HG02870 (cell line): ENCODE results near the gene MYO5A.

Experiments used
- ATAC-seq: cut with Tn5 transposase; IDR thresholded peaks from one replicate; pipeline ENCODE4 v1.9.1; 2021; ENCODE audit warnings: mild to moderate bottlenecking, moderate library complexity; ENCODE audit not compliant: unreplicated experiment

MYO5A gene

GRCh38 chr15:52378746-52379394 lies 149.8 kb downstream of the MYO5A start:
- peak; percentile 60 for ATAC-seq

GRCh38 chr15:52370010-52370409 lies 158.7 kb downstream of the MYO5A start:
- ATAC-seq, result peak; percentile 80

GRCh38 chr15:52369455-52369854 lies 159.2 kb downstream of the MYO5A start:
- ATAC-seq, result no peak

GRCh38 chr15:52369030-52369429 lies 159.7 kb downstream of the MYO5A start:
- no peak for ATAC-seq

GRCh38 chr15:52368402-52368801 lies 160.3 kb downstream of the MYO5A start:
- no peak for ATAC-seq

- ATAC-seq, result no peak
Measured at GRCh38 chr15:52362497-52362896, 166.2 kb downstream of the MYO5A start.

- no peak for ATAC-seq
Measured at GRCh38 chr15:52361975-52362494, 166.6 kb downstream of the MYO5A start.

- no peak for ATAC-seq
Measured at GRCh38 chr15:52361494-52361893, 167.2 kb downstream of the MYO5A start.

GRCh38 chr15:52360229-52361203 lies 168.2 kb downstream of the MYO5A start:
- ATAC-seq, result no peak

GRCh38 chr15:52359722-52360121 lies 169.0 kb downstream of the MYO5A start:
- ATAC-seq, result no peak

- ATAC-seq, result no peak
Measured at GRCh38 chr15:52357949-52358348, 170.7 kb downstream of the MYO5A start.

- no peak for ATAC-seq
Measured at GRCh38 chr15:52352086-52352485, 176.6 kb downstream of the MYO5A start.

GRCh38 chr15:52351206-52351908 lies 177.3 kb downstream of the MYO5A start:
- no peak for ATAC-seq

- no peak for ATAC-seq
Measured at GRCh38 chr15:52350423-52350822, 178.3 kb downstream of the MYO5A start.

- no peak for ATAC-seq
Measured at GRCh38 chr15:52349052-52349700, 179.5 kb downstream of the MYO5A start.

GRCh38 chr15:52348056-52348745 lies 180.5 kb downstream of the MYO5A start:
- no peak for ATAC-seq

GRCh38 chr15:52344592-52344991 lies 184.1 kb downstream of the MYO5A start:
- ATAC-seq, result no peak

- ATAC-seq, result no peak
Measured at GRCh38 chr15:52343831-52344230, 184.8 kb downstream of the MYO5A start.

- no peak for ATAC-seq
Measured at GRCh38 chr15:52340093-52340492, 188.6 kb downstream of the MYO5A start.

GRCh38 chr15:52338891-52339290 lies 189.8 kb downstream of the MYO5A start:
- ATAC-seq, result no peak
